HG03196 (cell line): ENCODE measurements around the gene NKD2.

Experiments
- ATAC-seq: cut with Tn5 transposase; IDR thresholded peaks from one replicate; pipeline ENCODE4 v1.9.1; 2021; ENCODE audit not compliant: unreplicated experiment

The NKD2 gene

DNA sequence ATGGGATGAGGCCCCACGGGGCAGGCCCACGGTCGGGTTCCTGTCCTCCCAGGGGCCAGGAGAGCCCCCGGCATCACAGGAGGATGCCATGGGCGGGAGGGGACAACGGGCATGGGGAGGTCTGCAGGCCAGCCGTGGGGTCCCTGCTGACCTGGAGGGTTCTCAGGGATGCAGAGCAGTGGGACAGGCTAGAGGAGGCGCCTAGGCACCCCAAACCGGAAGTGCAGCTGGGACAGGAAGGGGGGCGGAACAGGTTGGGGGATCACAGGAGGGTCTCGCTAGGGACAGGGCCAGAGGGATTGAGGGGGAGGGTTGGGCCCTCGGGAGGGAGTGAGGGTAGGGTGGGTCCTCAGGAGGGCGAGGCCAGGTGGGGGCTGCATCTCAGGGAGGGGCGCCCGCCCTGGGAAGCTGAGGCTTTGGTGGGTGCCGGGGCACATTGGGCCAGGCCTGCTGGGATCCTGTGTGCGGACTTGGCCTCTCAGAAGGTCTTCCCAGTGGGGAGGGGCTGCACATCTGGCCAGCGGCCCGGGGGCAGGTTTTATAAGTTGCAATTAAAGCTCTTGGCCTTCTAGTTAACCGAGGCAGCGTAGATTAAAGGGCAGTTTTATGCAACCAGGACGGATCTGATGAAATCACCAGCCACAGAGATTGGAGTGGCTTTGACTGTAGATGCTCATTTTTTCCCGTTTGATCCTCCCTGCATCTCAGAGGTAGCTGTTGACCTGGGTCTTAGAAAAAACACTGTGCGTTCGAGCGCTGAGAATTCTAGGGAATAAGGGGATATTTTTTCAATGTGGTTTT, 20.1 kb downstream of the NKD2 start:
- ATAC-seq: no peak

- ATAC-seq: no peak
These were observed 20.8 kb downstream of the NKD2 start for GRCh38 chr5:1029282-1029944.

- no peak for ATAC-seq
These were observed 21.5 kb downstream of the NKD2 start for GRCh38 chr5:1029945-1030625.

GRCh38 chr5:1030801-1031271, 22.2 kb downstream of the NKD2 start:
- ATAC-seq: no peak

GRCh38 chr5:1031306-1031959, 22.8 kb downstream of the NKD2 start:
- no peak for ATAC-seq

- ATAC-seq: no peak
These were observed 23.4 kb downstream of the NKD2 start for GRCh38 chr5:1032011-1032410.

- no peak for ATAC-seq
These were observed 24.0 kb downstream of the NKD2 start for GRCh38 chr5:1032551-1033027.

- no peak for ATAC-seq
These were observed 24.6 kb downstream of the NKD2 start for GRCh38 chr5:1033178-1033577.

DNA sequence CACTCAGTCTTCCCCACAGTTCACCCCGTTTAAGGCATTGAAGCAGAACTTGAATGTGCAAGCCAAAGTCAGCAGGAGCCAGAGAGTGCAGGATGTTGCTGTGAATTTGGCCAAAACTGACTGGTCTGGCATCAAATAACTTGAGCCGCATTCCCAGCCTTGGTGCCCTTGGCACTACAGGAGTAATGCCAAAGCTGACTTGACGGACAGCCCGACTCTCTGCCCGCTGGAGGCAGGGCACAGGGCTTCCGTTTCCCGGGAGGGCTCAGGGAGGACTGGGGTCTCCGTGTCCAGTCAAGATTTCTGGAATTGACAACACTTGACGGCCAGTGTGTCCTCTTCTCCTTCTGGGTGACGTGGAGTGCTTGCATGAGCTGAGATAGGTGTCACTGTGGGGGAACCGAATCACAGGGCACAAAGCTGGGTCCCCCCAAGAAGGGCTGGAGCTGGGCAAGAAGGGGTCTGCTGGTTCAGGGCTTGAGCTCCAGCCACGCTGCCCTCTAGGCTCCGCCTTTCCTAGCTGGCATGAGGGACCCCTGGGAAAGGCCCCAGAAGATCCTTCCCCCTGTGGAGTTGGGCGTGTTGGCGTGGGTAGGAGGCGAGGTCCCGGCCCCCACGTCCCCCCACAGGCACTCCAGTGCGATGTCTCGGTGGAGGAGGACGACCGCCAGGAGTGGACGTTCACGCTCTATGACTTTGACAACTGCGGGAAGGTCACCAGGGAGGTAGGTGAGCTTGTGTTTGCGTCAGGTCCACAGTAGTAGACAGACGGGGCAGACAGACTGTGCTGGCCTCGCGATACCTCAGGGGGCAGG, 25.2 kb downstream of the NKD2 start:
- no peak for ATAC-seq

GRCh38 chr5:1034421-1034905, 25.9 kb downstream of the NKD2 start:
- ATAC-seq: no peak

- no peak for ATAC-seq
These were observed 26.4 kb downstream of the NKD2 start for GRCh38 chr5:1034986-1035385.

- ATAC-seq: no peak
These were observed 27.1 kb downstream of the NKD2 start for GRCh38 chr5:1035421-1036405.

- no peak for ATAC-seq
These were observed 28.0 kb downstream of the NKD2 start for GRCh38 chr5:1036504-1037122.

- no peak for ATAC-seq
These were observed 28.6 kb downstream of the NKD2 start for GRCh38 chr5:1037123-1037670.

DNA sequence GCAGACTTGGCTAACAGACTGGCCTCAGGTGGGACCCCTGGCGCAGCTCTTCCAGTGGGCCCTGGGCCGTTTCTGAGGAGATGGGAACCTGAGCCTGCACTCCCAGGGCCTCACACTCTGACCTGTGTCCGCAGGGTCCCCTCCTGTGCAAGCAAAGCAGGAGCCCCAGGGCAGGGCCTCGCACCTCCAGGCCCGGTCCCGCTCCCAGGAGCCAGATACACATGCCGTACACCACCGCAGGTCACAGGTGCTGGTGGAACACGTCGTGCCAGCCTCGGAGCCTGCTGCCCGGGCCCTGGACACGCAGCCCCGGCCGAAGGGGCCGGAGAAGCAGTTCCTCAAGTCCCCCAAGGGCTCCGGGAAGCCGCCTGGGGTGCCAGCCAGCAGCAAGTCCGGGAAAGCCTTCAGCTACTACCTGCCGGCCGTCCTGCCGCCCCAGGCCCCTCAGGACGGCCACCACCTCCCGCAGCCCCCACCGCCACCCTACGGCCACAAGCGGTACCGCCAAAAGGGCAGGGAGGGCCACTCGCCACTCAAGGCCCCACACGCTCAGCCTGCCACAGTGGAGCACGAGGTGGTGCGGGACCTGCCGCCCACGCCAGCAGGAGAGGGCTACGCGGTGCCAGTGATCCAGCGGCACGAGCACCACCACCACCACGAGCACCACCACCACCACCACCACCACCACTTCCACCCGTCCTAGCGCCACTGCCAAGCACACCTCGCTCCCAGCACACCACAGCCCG, 29.2 kb downstream of the NKD2 start:
- ATAC-seq: no peak

DNA sequence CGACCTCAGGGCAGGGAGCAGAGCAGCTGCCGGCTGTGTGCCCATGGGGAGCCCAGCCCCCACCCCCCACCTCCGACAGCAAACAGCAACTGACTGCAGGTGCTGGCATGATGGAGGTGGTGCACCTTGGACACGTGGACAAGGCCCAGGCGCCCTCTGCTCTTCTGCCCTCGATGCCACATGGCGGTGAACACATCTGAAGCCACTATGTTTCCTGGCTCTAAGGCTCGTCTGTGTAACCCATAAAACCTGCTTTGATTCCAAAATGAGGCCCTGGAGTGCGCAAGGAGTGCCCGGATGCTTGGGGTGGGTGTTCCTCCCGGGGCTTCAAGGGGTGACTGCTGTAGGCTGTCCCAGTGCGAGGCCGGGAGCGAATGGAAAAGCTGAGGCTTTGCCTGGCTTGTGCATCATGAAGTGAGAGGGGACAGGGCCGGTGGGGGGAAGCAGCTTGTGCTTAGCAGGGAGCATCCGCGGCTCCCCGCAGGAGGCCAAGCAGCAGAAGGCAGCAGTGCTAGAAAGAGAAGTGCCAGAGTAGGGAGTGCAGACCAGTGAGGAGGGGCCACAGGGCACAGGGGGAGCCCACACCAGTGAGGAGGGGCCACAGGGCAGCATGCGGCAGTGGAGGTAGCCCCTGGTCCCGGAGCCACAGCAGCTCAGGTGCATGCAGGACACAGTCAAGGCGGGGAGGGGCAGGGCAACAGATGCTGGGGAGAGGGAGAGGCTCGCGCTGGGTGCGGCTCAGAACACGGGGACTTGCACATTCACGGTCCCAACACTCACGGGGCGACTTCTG, 30.0 kb downstream of the NKD2 start:
- no peak for ATAC-seq

GRCh38 chr5:1039210-1039548, 30.6 kb downstream of the NKD2 start:
- ATAC-seq: no peak
